CD4-positive, alpha-beta T cell treated with Interleukin-6 at 100 ng/mL for 8 hours (primary cell): ENCODE data around the gene EGFR.
"Not testable (repeated sequence)": the region's sequence is repeated elsewhere in the genome, so short reads cannot be mapped to it uniquely, and the experiment has no call there.

Experiments
- DNase-seq: peaks from one replicate; pipeline ENCODE4 v3.0.0-alpha.2; 2020; ENCODE audit warnings: mixed read lengths, low spot score

Gene EGFR

GRCh38 chr7:55013851-55014250 lies 5.0 kb upstream of the EGFR start:
- DNase-seq, result no peak

- DNase-seq, result no peak
These were observed 2.6 kb upstream of the EGFR start for GRCh38 chr7:55016061-55016745.

DNA sequence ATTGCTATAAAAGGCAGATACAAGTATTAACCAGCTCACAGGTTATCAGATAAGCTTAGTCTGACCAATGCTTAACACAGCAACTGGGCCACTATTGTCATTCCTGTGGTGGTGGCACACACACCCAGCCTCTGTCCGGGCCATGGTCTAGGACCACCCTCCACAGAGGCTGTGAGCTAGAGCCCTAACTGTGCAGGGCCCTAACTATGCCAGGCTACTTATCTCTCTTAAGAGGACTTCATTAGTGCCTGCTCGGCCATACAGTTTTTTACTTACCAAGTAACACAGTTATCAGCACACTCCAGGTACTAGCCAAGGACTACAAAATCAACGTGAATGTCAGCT lies 2.1 kb upstream of the EGFR start:
- DNase-seq, result no peak

DNA sequence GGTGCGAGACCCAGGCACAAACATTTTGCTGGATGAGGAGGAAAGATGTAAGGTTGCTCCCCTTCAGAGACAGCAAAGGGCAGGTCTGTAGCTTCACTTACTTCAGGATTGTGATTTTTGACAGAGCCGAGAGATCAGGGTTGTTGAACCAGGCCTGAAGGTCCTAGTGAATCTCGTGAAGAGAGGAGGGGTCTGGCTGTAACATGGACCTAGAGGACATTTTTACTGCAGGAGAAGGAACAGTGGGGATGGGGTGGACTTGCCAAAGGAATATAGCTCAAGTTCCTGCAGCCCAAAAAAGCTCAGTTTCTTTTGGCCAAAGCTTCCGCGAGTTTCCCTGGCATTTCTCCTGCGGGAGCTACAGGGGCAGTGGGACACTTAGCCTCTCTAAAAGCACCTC lies 976 bp upstream of the EGFR start:
- no peak for DNase-seq

DNA sequence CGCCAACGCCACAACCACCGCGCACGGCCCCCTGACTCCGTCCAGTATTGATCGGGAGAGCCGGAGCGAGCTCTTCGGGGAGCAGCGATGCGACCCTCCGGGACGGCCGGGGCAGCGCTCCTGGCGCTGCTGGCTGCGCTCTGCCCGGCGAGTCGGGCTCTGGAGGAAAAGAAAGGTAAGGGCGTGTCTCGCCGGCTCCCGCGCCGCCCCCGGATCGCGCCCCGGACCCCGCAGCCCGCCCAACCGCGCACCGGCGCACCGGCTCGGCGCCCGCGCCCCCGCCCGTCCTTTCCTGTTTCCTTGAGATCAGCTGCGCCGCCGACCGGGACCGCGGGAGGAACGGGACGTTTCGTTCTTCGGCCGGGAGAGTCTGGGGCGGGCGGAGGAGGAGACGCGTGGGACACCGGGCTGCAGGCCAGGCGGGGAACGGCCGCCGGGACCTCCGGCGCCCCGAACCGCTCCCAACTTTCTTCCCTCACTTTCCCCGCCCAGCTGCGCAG lies 424 bp downstream of the EGFR start:
- no peak for DNase-seq

DNA sequence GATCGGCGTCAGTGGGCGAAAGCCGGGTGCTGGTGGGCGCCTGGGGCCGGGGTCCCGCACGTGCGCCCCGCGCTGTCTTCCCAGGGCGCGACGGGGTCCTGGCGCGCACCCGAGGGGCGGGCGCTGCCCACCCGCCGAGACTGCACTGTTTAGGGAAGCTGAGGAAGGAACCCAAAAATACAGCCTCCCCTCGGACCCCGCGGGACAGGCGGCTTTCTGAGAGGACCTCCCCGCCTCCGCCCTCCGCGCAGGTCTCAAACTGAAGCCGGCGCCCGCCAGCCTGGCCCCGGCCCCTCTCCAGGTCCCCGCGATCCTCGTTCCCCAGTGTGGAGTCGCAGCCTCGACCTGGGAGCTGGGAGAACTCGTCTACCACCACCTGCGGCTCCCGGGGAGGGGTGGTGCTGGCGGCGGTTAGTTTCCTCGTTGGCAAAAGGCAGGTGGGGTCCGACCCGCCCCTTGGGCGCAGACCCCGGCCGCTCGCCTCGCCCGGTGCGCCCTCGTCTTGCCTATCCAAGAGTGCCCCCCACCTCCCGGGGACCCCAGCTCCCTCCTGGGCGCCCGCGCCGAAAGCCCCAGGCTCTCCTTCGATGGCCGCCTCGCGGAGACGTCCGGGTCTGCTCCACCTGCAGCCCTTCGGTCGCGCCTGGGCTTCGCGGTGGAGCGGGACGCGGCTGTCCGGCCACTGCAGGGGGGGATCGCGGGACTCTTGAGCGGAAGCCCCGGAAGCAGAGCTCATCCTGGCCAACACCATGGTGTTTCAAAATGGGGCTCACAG lies 1.1 kb downstream of the EGFR start:
- DNase-seq, result no peak

- DNase-seq, result no peak
These were observed 1.7 kb downstream of the EGFR start for GRCh38 chr7:55020466-55020871.

GRCh38 chr7:55021053-55021452 lies 2.2 kb downstream of the EGFR start:
- DNase-seq, result no peak

GRCh38 chr7:55022002-55022985 lies 3.5 kb downstream of the EGFR start:
- DNase-seq, result no peak

- no peak for DNase-seq
These were observed 5.2 kb downstream of the EGFR start for GRCh38 chr7:55023841-55024505.

GRCh38 chr7:55024776-55025175 lies 6.0 kb downstream of the EGFR start:
- DNase-seq, result no peak

GRCh38 chr7:55026086-55026790 lies 7.4 kb downstream of the EGFR start:
- DNase-seq, result no peak

- no peak for DNase-seq
These were observed 8.2 kb downstream of the EGFR start for GRCh38 chr7:55026867-55027490.

DNA sequence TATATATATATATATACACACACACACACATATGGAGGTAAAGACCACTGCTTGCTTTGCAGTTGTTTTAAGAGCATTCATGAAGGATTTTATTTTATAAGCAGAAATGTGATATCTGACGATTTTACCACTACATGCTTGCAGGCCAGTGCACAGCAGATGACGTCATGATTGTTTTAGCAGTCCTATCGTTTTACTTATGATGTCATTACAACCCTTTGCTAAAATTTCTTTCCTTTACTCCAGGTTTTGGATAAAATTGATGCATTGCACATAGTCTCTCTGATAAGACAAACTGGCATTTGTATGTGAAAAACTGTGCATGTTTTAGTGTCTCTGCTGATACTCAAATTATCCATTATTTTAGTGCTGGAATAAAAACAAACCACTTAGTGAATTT lies 9.2 kb downstream of the EGFR start:
- DNase-seq, result no peak

GRCh38 chr7:55030314-55030713 lies 11.5 kb downstream of the EGFR start:
- DNase-seq, result no peak

DNA sequence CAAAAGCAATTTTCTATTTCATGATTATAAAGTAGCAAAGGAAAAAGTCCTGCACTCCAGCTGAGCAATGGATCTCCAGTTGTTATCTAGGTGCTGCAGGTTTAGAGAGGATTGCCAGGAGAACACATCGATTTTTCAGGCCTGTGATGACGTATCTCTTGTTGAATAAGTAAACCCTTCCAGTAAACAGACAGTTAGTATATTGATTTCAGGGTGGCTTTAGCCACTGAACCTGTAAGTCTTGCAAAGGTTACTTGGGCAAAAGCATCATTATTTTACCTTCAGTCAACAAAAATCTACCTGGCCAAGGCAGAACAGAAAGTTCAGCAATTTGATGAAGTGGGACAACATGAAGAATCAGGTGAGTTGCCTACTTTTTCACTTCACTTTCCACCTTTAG lies 12.3 kb downstream of the EGFR start:
- no peak for DNase-seq

GRCh38 chr7:55032069-55032699 lies 13.4 kb downstream of the EGFR start:
- DNase-seq, result no peak

- DNase-seq, result no peak
These were observed 14.5 kb downstream of the EGFR start for GRCh38 chr7:55033236-55033846.

DNA sequence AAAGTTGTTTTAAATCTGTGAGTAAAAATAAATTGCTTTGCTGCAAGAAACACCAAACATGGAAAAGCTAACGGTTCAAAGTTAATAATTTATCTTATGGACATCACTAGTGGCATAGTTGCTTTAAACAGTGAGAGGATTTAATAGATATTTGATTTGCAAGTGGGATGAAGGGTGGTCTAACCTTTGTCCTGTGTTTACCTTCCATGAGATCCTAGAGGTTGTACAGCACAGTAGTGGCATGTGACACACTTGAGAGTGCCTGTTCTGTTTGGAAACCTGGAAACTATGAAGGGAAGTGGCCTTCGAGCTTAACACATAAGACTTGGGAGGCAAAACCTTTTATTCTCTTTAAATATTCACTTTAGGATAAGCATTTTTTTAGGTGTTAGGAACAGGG lies 16.0 kb downstream of the EGFR start:
- no peak for DNase-seq

DNA sequence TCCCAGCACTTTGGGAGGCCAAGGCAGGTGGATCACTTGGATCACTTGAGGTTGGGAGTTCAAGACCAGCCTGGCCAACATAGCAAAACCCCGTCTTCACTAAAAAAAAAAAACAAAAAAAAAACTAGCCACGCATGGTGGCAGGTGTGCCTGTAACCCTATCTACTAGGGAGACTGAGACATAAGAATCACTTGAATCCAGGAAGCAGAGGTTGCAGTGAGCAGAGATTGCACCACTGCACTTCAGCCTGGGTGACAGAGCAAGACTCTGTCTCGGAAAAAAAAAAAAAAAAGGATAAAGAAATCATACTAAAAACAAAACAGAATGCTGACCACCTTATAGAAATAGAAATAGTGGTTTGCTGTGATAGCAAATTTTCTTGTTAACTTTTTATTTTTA lies 16.6 kb downstream of the EGFR start:
- DNase-seq, result not testable (repeated sequence)
